ENCODE data around the gene AHCY.
"Not testable (repeated sequence)": the region's sequence is repeated elsewhere in the genome, so short reads cannot be mapped to it uniquely, and the experiment has no call there.

The AHCY gene

GRCh38 chr20:34252431-34253086 is 50.6 kb downstream of the AHCY start:
- DNase-seq: not testable (repeated sequence)

GRCh38 chr20:34251619-34252018 is 51.5 kb downstream of the AHCY start:
- no peak for DNase-seq

GRCh38 chr20:34250005-34250404 is 53.1 kb downstream of the AHCY start:
- no peak for DNase-seq

GRCh38 chr20:34249291-34249690 is 53.9 kb downstream of the AHCY start:
- DNase-seq: no peak

- DNase-seq: no peak
Observed at GRCh38 chr20:34246126-34246626, 57.0 kb downstream of the AHCY start.

- no peak for DNase-seq
Observed at GRCh38 chr20:34243377-34243776, 59.8 kb downstream of the AHCY start.

- no peak for DNase-seq
Observed at GRCh38 chr20:34242879-34243278, 60.3 kb downstream of the AHCY start.

- not testable (repeated sequence) for DNase-seq
Observed at GRCh38 chr20:34242015-34242414, 61.1 kb downstream of the AHCY start.

GRCh38 chr20:34240693-34241615 is 62.2 kb downstream of the AHCY start, which contains the start of gene ASIP:
Gene ASIP, plus strand, starts transcription at chr20:34241423. Its CDS starts 18,952 bp downstream, at chr20:34260375.
- no peak for DNase-seq

GRCh38 chr20:34240121-34240520 is 63.0 kb downstream of the AHCY start:
- no peak for DNase-seq

GRCh38 chr20:34237942-34238341 is 65.2 kb downstream of the AHCY start:
- no peak for DNase-seq

GRCh38 chr20:34235875-34236274 is 67.3 kb downstream of the AHCY start:
- DNase-seq: no peak

GRCh38 chr20:34233687-34234086 is 69.5 kb downstream of the AHCY start:
- DNase-seq: no peak

- DNase-seq: no peak
Observed at GRCh38 chr20:34232494-34233087, 70.6 kb downstream of the AHCY start.

- DNase-seq: no peak
Observed at GRCh38 chr20:34231634-34232033, 71.5 kb downstream of the AHCY start.

Data from NCI-H187 treated with DMSO at 0.1 percent for 48 hours (cell line).